H9 (cell line): ENCODE data around the gene SPINK6. TPM values are rescaled to one million over a fixed set of nuclear protein-coding genes. Genes with fewer than 3 reads are reported as not detected.

Source experiments
- DNase-seq: peaks from one replicate; pipeline ENCODE4 v3.0.0-alpha.2; 2017
- H2AFZ ChIP-seq: one replicate; pipeline ENCODE4 v1.6.1; 2013; ENCODE audit warnings: mild to moderate bottlenecking, low read length, control low read depth, moderate library complexity
- H2AK5ac ChIP-seq: 2 replicates; pipeline ENCODE4 v1.6.1; 2013; ENCODE audit warnings: low read length, control low read depth, mixed read lengths; ENCODE audit not compliant: insufficient read length
- H2BK120ac ChIP-seq: one replicate; pipeline ENCODE4 v1.6.1; 2013; ENCODE audit warnings: low read depth, mild to moderate bottlenecking, low read length, control low read depth, inconsistent platforms; ENCODE audit not compliant: poor library complexity, severe bottlenecking
- H2BK12ac ChIP-seq: 2 replicates; pipeline ENCODE4 v1.6.1; 2013; ENCODE audit warnings: low read length, control low read depth, mixed read lengths, low read depth; ENCODE audit not compliant: insufficient read length
- H2BK15ac ChIP-seq: 2 replicates; pipeline ENCODE4 v1.6.1; 2013; ENCODE audit warnings: low read depth, low read length, control low read depth
- H2BK20ac ChIP-seq: one replicate; pipeline ENCODE4 v1.6.1; 2013; ENCODE audit warnings: low read depth, mild to moderate bottlenecking, low read length, control low read depth, inconsistent platforms; ENCODE audit not compliant: poor library complexity, severe bottlenecking
- H2BK5ac ChIP-seq: 2 replicates; pipeline ENCODE4 v1.6.1; 2013; ENCODE audit warnings: low read length, control low read depth, mixed read lengths; ENCODE audit not compliant: insufficient read length
- H3K14ac ChIP-seq: 2 replicates; pipeline ENCODE4 v1.6.1; 2013; ENCODE audit warnings: low read length, control low read depth; ENCODE audit not compliant: insufficient read depth
- H3K18ac ChIP-seq: 2 replicates; pipeline ENCODE4 v1.6.1; 2013; ENCODE audit warnings: low read depth, mild to moderate bottlenecking, mixed read lengths, low read length, control low read depth; ENCODE audit not compliant: insufficient read length
- H3K23ac ChIP-seq: 2 replicates; pipeline ENCODE4 v1.6.1; 2013; ENCODE audit warnings: low read length, control low read depth, mixed read lengths, low read depth; ENCODE audit not compliant: insufficient read length
- H3K23me2 ChIP-seq: 2 replicates; pipeline ENCODE4 v1.6.1; 2013; ENCODE audit warnings: low read depth, mild to moderate bottlenecking, mixed read lengths, low read length, control low read depth; ENCODE audit not compliant: insufficient read length, poor library complexity, severe bottlenecking
- H3K27ac ChIP-seq: 2 replicates; pipeline ENCODE4 v1.5.1; 2013; ENCODE audit warnings: low read length, control low read depth, mixed read lengths, low read depth; ENCODE audit not compliant: insufficient read length
- H3K27me3 ChIP-seq: 2 replicates; pipeline ENCODE4 v1.6.1; 2013; ENCODE audit warnings: low read length, control low read depth, inconsistent platforms; ENCODE audit not compliant: insufficient read depth
- H3K4ac ChIP-seq: 2 replicates; pipeline ENCODE4 v1.6.1; 2013; ENCODE audit warnings: low read depth, mild to moderate bottlenecking, control low read depth, inconsistent platforms, low read length, moderate library complexity
- H3K4me1 ChIP-seq: 2 replicates; pipeline ENCODE4 v1.6.1; 2013; ENCODE audit warnings: low read length, control low read depth, inconsistent platforms; ENCODE audit not compliant: insufficient read depth
- H3K4me2 ChIP-seq: 2 replicates; pipeline ENCODE4 v1.6.1; 2013; ENCODE audit warnings: low read length, control low read depth, mixed read lengths; ENCODE audit not compliant: insufficient read length, insufficient read depth
- H3K56ac ChIP-seq: 2 replicates; pipeline ENCODE4 v1.6.1; 2013; ENCODE audit warnings: low read depth, mild to moderate bottlenecking, mixed read lengths, low read length, control low read depth; ENCODE audit not compliant: insufficient read length
- H3K79me1 ChIP-seq: 2 replicates; pipeline ENCODE4 v1.6.1; 2013; ENCODE audit warnings: low read depth, mild to moderate bottlenecking, moderate library complexity, low read length, control low read depth, inconsistent platforms; ENCODE audit not compliant: insufficient read depth, poor library complexity, severe bottlenecking
- H3K79me2 ChIP-seq: 2 replicates; pipeline ENCODE4 v1.6.1; 2013; ENCODE audit warnings: low read length, control low read depth, inconsistent platforms; ENCODE audit not compliant: insufficient read depth
- H3K9ac ChIP-seq: 2 replicates; pipeline ENCODE4 v1.6.1; 2013; ENCODE audit warnings: low read length, control low read depth, mixed read lengths; ENCODE audit not compliant: insufficient read length; ENCODE audit errors: extremely low read depth
- H3K9me3 ChIP-seq: one replicate; pipeline ENCODE4 v1.6.1; 2013; ENCODE audit warnings: low read depth, low read length, inconsistent platforms; ENCODE audit not compliant: control insufficient read depth
- H3T11ph ChIP-seq: one replicate; pipeline ENCODE4 v1.6.1; 2013; ENCODE audit warnings: mild to moderate bottlenecking, low read length, control low read depth, inconsistent platforms
- H4K20me1 ChIP-seq: one replicate; pipeline ENCODE4 v1.6.1; 2013; ENCODE audit not compliant: control insufficient read depth, insufficient read length, insufficient read depth
- H4K5ac ChIP-seq: 2 replicates; pipeline ENCODE4 v1.6.1; 2013; ENCODE audit warnings: low read depth, mild to moderate bottlenecking, mixed read lengths, low read length, control low read depth; ENCODE audit not compliant: insufficient read length
- H4K8ac ChIP-seq: replicated peaks from 2 replicates; pipeline ENCODE4 v1.6.1; 2013; ENCODE audit warnings: low read length, control low read depth, mixed read lengths, low read depth; ENCODE audit not compliant: insufficient read length
- H4K91ac ChIP-seq: 2 replicates; pipeline ENCODE4 v1.6.1; 2013; ENCODE audit warnings: low read depth, mild to moderate bottlenecking, moderate library complexity, mixed read lengths, low read length, control low read depth; ENCODE audit not compliant: insufficient read length
- H3K27ac Mint-ChIP-seq, 3 experiments: 2 replicates in 2 of 3; 3 replicates in 1 of 3; pipeline ENCODE4 v1.8.0; 2020 to 2021; ENCODE audit warnings: mixed read lengths in 3 of 3, mild to moderate bottlenecking in 1 of 3, moderate library complexity in 1 of 3
- H3K27me3 Mint-ChIP-seq: 2 replicates; pipeline ENCODE4 v1.8.0; 2021; ENCODE audit warnings: low read depth, mild to moderate bottlenecking, moderate library complexity, mixed read lengths
- H3K36me3 Mint-ChIP-seq, 3 experiments: 2 replicates in 2 of 3; 3 replicates in 1 of 3; pipeline ENCODE4 v1.8.0; 2020 to 2021; ENCODE audit warnings: low read depth in 3 of 3, mixed read lengths in 3 of 3; ENCODE audit not compliant: insufficient read depth in 1 of 3
- H3K4me1 Mint-ChIP-seq, 2 experiments: 2 replicates each; pipeline ENCODE4 v1.8.0; 2020; ENCODE audit warnings: mixed read lengths in 2 of 2
- H3K4me3 Mint-ChIP-seq, 2 experiments: 2 replicates in 1 of 2; 3 replicates in 1 of 2; pipeline ENCODE4 v1.8.0; 2020 to 2021; ENCODE audit warnings: mild to moderate bottlenecking in 2 of 2, mixed read lengths in 2 of 2, moderate library complexity in 1 of 2
- H3K9me3 Mint-ChIP-seq, 2 experiments: 2 replicates in 1 of 2; 3 replicates in 1 of 2; pipeline ENCODE4 v1.8.0; 2020; ENCODE audit warnings: mild to moderate bottlenecking in 2 of 2, mixed read lengths in 2 of 2, moderate library complexity in 1 of 2
- CTCF ChIP-seq: fragments of 200-600 bp; sonication (generic); conservative IDR thresholded peaks from 3 replicates; pipeline ENCODE4 v1.8.0; 2021; ENCODE audit warnings: antibody characterized with exemption, mild to moderate bottlenecking
- WGBS: extraction: QIAGEN DNeasy Blood & Tissue Kit; methylation state at CpG from one replicate; pipeline ENCODE4 v1.1.7; 2013; ENCODE audit warnings: missing lambda C conversion rate, low lambda C conversion rate, mixed read lengths; ENCODE audit not compliant: insufficient read length; ENCODE audit errors: extremely low coverage; 5-methylcytosine and 5-hydroxymethylcytosine counted together
- total RNA-seq: library from RNA; stranded (reverse); gene quantifications from 2 replicates; pipeline ENCODE4 v1.2.1, GENCODE V29; 2021

Gene SPINK6
- total RNA-seq, 1 experiment from 2014 or later = not detected

GRCh38 chr5:148209151-148209770, 6.4 kb downstream of the SPINK6 start:
- Histone ChIP-seq H3K9me3 (no peaks in the 10 kb centered on the region), H4K8ac (no peak overlapping the region), H3K23ac (no peak overlapping the region), H3K4me1 (no peaks in the 10 kb centered on the region), H2AK5ac (no peak overlapping the region), H3K27ac (no peak overlapping the region), H3K79me2 (no peaks in the 10 kb centered on the region), H4K5ac (no peak overlapping the region), H3K18ac (no peak overlapping the region), H2BK12ac (no peak overlapping the region), H3K9ac (no peak overlapping the region), H2BK120ac (no peak overlapping the region), H2BK20ac (no peak overlapping the region), H4K20me1 (no peaks in the 10 kb centered on the region), H4K91ac (no peak overlapping the region), H2BK15ac (no peak overlapping the region), H3K4ac (no peak overlapping the region), H3K4me2 (no peak overlapping the region), H3K56ac (no peak overlapping the region), H3K79me1 (no peaks in the 10 kb centered on the region), H3T11ph (no peak overlapping the region), H2AFZ (no peak overlapping the region), H3K23me2 (no peaks in the 10 kb centered on the region), H3K27me3 (no peaks in the 10 kb centered on the region), H3K14ac (no peak overlapping the region), H2BK5ac (no peak overlapping the region)
- Mint-ChIP-seq H3K27ac (no peak overlapping the region; a peak in 1 of 7 replicates), H3K4me1 (no peaks in the 10 kb centered on the region), H3K4me3 (no peak overlapping the region), H3K36me3 (no peaks in the 10 kb centered on the region), H3K9me3 (no peaks in the 10 kb centered on the region), H3K27me3 (no peaks in the 10 kb centered on the region)
- DNase-seq = no peak
- no CpG with 5 or more reads among the region's 3 CpGs for WGBS
- no peak for TF ChIP-seq CTCF
